Hepatic stellate cell (primary cell): ENCODE results near the gene GRIA4.
"Not testable (repeated sequence)": the region's sequence is repeated elsewhere in the genome, so short reads cannot be mapped to it uniquely, and the experiment has no call there.

Experiments used
- DNase-seq: peaks from one replicate; pipeline ENCODE4 v3.0.0; 2011; ENCODE audit warnings: low spot score

The GRIA4 gene

DNA sequence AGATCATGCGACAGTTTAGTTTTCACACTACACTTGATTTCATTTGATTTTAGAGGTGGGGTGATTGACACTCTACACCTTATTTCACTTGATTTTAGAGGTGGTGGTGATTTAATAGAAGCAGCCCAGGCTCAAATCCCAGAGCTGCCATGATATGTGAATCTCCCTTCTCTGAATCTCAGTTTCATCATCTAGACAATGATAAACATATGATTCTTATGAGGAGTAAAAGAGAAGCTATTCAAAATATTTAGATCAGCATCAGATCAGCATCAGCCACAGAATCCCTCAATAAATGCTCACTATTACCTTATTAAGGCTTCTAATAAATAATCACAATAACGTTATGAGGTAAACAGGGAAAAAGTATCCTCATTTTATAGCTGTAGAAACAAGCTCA lies 313.4 kb downstream of the GRIA4 start:
- DNase-seq, result no peak

DNA sequence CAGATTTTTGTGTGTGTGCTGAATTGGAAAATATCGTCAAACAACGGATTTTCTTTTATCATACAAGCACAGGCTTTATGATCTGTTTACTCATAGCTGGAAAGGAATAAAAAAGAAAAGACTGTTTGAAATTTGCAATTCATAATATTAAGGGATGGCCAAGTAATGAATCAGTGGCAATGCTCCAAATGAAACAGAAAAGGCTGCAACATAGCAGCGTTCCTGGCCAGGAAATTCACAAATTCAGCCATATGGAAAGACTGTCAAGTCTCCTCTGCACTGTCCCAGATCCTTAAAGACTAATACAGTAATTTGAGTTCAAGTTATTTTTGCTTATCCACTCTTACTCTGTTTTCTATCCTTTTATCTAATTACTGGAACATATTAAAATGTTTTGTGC lies 313.9 kb downstream of the GRIA4 start:
- DNase-seq, result no peak

DNA sequence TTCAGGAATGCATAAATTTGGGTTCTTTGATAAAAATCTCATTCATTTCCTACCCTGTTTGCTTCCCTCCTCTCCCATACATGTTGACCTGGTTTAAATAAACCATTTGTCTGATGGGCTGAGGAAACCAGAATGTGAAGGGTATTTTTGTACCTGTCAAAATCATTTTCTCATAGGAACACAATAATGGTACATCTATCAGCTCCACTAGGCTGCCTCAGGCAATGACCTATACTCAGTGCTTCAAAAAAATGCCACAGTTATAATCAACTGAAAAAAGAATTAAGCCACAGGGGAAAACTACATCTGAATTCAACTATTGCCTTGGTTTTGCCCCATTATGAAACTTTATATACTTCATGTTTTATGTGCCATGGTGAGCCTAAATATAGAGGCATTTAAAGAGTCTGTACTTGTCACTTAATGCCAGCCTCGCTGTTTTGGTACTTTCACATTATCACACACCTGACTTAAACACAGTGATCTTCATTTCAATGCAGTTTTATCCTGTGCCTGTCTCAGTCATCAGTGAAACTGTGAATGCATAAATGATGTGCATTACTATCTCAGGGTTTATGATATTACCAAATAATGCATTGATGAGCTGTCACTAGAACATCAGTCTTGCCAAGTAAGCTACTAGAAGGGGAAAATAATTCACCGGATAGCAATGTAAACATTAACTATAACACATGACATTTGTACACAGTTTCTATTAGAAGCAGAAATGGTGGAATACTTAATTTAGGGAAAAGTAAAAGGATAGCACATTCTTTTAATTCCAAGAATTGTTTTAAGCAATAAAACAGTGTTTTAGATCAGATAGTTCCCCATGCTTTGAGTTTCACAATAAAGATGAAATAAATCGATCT lies 319.4 kb downstream of the GRIA4 start:
- DNase-seq, result no peak

DNA sequence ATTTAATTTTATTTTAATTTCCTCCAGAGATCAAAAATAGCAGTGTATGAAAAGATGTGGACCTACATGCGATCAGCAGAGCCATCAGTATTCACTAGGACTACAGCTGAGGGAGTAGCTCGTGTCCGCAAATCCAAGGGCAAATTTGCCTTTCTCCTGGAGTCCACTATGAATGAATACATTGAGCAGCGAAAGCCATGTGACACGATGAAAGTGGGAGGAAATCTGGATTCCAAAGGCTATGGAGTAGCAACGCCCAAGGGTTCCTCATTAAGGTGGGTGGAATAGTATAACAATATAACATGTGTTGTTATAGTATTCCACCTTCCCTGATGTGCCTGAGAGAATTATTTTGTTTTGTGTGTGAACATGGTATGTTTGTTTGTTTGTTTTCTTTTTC lies 323.8 kb downstream of the GRIA4 start:
- no peak for DNase-seq

DNA sequence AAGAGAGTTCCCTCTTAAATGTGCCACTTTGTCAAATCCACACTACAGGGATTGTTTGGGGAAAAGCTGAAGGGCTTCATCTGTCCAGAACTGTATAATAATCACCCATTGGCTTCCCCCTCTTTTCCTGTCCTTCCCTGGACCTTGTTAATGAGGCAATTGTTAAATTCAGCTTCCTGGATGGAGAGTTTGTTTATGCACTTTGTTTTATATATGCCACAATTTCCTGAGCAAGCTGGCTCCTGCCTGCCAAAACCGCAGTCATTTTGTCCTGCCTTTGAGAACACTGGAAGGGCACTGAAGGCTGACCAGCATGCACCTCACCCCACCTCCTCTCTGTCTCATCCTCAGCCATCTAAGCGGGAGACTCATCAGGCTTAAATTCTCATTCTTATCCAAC lies 325.9 kb downstream of the GRIA4 start:
- no peak for DNase-seq

DNA sequence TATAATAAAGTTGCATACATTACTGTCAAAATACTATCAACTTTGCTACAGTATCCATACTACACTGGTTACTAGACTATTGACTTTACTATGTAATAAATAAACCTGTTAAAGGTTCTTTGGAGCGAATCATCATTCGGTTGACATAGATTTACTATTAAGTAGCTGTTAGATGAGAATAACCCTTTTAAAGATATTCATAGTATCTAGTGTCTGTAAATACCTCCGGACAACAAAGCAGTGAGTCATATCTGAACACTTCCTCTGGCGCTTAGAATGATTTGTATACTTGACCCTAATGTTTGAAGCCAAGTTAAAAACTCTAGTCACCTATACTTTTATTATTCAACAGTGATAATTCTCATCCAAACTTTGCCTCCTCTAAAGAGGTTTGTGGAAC lies 327.5 kb downstream of the GRIA4 start:
- DNase-seq, result no peak

DNA sequence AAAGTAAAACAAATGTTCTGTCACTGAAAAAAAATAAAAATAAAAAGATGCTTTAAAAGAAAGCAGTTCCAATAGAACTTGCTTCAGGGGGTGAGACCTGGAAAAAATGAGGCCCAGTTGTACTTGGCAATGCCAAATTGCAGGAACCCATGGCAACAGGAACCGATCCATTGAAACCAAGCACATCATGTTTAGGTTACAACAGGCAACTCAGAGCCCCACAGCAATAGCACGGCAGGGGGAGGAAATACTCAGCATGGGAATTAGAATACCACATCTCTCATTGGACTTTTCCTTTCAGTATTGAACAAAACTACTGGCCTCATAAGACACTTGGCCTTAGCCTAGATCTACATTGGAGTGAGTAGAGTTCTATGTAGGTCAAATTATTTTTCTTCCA lies 327.9 kb downstream of the GRIA4 start:
- DNase-seq, result no peak

DNA sequence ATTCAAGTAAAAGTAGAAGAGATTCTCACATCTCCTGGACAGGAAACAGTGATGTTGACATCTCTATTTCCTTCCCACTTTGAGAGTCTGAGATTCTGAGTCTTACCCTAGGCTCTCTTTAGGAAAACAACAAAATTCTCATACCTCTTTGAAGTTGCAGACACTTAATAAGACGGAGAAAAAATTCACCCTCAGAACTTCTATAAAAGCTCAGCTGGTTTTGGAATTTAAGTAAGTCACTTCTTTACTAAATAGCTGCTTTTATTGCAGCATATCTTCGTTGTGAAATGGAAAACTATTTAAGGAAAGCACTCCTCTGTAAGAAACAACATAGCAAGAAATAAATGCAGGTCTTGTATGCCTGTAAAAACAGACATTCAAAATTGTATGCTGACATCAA lies 333.0 kb downstream of the GRIA4 start:
- no peak for DNase-seq

DNA sequence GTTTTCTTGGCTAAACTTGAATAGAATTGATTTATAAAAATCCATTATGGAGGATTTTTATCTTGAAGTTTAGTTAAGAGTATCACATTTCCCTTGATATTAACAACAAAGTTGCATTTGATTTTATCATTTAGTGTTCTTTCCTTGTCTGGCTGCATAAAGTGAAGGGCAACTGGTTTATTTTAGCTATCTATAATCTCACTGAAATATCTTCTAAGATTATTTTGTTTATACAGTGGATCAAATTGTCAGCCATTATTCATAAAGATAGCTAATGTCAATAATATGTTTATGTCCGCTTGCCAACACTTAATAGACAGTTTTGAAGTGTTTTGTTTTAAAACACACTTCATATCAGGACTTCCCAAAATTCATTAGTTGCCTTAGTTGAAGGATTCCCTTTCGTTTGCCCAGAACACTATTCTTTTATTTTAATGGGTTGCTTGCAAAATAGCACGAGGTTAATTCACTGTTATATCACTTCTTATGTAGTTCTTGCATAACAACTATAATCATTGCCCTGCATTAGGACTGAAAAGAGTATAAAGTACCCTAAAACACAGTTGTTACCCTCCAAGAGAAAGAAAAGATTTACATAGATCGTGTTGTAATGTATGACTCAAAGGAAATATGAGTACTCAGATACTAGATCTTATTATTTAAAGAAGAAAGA lies 339.2 kb downstream of the GRIA4 start:
- no peak for DNase-seq

DNA sequence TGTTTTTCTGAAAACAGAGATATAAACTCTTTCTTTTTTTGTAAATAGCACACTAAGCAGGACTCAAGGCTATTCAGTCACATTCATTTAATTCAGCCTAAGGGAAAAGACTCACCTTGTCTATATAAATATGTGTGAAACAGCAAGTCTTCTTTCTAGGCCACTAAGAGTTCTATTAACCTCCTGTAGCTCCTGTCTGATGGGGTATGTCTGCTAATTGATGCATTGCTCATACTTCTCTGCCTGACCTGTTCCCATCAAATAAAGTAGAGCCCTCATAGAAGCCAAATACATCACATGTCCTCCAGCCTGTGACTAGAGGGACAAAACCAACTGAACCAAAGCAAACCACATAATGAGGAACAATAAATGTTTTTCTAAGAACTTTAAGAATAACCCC lies 344.0 kb downstream of the GRIA4 start:
- DNase-seq, result no peak

DNA sequence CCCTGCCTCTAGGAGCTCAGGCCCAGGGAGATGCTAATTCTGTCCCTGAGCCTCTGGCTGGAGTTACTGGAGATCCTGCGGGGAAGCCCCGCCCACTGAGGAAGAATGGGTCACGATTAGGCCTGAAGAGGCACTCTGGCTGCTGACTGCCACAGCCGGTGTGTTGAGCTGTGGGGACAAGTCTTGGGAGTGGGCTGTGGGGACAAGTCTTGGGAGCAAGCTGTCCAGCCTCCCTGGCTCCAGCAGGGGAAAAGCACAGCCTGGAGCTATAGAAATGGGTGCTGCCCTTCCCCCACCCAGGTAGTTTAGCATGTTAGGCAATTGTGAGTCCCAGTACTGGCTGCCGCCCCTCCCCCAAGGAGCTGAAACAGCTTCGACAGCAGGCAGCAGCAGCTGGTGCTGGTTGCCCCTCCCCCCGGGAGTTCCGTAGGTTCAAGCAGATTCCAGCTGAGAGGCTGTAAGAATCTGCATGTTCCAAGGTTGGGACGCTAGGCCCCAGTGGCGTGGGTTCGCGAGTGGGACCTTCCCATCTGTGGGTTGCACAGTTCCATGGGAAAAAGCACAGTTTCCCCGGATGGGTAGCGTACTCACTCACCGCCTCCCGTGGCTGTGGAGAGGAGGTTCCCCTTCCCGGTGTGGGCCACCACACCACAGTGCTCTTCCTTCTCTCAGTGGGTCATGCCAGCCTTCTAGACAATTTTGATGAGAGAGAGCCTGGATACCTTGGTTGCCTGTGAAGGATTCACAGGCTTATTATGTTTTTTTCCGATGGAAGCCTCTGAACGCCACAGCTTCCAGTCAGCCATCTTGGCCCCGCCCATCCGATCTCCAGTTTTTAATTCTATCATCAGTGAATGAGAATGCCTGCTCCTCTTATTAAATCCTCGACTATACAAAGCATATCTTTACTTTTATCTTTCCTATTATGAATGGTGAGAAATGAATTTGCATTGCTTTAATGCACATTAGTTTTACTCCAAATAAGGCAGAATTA lies 350.7 kb downstream of the GRIA4 start:
- no peak for DNase-seq

DNA sequence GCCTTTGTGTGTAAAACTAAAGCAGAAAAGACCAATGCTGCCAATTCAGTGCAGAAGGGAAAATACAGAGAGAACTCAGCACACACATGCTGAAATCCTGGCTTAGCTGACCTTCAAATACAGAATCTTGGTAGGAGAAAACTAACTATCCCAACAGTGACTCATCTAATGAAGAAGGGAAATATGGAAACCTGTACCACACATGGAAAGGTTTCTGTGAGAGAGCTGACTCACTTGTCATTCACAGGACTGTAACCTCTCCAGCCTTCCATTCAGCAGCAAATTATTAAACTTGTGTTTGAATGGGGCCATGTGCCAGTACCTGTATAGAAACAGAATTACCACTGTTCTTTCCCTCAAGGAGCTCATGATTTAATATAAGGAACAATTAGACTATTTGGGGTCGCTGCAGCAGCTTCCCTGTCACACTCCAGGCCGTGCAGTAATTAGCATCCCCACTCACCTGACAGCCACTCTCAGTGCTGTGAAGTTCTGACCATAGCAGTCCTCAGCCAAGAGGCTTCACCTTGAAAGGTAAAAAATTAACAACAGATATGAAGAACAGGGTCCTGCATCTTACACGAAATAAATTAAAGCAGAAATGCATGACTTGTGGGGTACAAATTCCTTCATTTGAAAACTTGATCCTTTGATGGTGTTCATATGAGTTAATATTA lies 358.3 kb downstream of the GRIA4 start:
- DNase-seq, result no peak

DNA sequence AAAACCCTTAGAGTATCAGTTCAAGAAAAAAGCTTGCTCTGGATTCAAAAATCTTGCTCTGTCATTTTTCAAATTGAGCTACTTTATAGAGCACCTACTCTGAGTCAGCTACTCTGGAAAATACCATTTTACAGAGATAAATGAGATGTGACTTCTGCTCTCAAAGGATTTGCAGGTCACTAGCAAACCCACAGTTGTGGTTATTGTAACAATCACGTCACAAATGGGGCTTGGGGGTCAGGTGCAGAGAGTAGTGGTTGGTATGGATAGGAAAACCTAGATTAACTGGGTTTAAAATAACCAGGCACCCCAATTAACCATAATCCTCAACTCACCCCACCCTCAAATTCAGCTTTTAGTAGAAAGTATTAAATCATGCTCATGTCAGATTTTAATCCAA lies 359.9 kb downstream of the GRIA4 start:
- no peak for DNase-seq

DNA sequence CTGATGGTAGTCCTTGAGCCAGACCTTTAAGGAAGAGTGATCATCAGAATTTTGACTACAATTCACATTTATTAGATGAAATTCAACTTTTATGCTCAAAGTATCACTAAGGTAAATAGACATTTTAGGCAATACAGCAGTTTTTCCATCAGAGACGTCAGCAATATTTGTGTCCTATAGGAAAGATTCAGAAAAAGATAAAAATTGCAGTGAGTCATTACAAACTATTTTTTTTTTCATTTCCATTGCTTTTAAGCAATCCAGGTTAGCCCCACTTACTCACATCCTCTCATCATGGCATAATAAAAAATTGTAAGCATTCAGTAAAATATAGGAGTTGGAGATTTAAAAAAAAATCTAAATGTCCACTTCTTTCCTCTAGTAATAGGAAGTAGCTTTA lies 365.3 kb downstream of the GRIA4 start:
- no peak for DNase-seq

DNA sequence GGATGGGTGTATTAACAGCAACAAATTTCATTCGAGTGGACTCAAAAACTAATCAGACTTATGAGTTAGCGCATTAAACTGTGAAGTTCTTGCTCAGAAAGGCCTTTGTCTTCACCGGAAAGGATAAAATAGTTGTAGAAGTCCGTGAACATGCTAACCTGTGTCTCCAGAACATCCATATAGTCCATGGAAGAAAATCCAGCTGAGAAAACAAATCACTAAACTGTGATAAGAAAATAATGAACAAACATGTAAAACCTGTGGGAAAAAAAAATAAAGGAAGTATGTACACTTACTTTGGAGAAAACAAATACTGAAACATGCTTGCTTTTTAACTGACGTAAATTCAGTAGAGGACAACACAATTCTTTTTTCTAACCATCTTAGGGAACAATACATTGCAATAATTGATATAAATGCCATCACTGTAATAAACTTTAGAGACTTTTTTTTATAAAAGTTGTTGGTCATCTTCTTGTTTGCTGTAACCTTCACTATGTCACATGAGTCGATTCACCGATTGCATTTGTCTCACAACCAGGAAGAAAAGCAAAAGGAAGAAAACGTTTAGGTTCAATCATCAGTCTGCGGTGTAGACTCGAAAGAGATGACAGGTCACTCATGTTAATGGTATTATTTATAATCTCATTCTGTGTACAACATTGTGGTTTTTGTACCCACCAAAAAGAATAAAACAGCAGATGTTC lies 370.3 kb downstream of the GRIA4 start:
- no peak for DNase-seq

DNA sequence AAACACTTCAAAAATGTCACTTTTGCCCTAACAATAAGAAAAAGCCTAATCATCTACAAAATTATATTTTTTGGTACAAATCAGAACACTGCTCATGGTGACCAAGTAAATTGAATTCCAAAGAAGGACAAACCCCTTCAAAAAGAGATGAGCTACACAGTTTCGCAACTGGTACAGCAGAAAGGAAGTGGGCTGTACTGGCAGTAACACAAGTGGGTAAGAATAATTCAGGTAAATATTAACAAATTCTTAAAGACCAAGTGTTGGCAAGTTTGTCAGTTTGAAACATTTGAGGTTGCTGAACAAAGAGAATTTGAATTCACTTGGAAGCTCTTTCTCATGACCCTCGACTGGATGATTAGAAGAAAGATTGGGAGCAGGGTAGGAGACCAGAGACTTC lies 376.7 kb downstream of the GRIA4 start:
- no peak for DNase-seq

DNA sequence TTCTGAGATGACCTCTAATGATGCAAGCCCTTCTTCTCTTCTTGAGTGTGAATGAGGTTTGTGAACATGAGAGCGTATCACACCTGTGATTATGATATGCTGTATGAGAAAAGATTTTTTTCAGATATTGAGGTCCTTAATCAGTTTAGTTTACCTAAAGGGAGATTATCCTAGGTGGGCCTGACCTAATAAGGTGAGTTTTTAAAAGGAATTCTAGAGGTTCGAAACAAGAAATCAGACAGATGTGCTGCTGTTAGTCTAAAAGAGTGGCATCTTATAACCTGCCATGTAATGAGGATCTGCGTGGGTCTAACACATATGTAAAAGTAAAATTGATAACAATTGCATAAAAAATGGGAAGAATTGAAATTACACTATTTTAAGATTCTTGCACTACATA lies 378.3 kb downstream of the GRIA4 start:
- DNase-seq, result no peak

DNA sequence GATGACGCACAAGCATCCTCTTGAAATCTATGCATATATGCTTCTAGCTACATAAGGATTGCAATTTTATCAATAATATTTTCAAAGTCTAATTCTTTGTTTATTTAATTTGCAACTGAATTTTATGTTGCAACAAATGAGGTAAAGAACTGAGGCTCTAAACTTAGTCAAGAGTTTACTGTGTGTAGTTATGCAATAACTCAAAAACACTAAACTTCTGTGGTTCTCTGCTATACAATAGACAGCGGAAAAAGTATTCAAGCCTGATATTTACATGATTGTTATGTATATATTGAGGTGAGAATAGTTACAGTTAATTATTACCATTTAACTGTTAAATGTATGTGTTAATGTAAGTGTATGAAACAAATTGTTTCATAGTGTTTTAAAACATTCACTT lies 379.3 kb downstream of the GRIA4 start:
- no peak for DNase-seq

DNA sequence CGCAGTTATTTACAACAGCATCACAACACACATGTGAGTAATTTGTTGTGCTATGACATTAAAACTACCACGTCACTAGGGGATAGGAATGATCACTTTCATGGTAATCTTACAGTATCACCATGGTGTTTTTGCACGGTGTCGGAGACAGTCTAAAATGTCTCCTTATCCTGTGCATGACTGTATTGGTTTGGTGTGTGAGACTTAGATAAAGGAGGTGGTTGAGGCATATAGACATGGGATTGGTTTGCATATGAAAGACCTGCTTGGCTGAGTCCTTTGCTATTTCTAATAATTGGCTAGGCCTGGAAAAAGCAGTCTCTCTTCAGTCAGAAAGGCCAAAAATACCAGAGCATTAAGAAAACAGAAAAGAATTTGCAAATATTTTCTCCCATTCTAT lies 382.0 kb downstream of the GRIA4 start:
- DNase-seq, result no peak

DNA sequence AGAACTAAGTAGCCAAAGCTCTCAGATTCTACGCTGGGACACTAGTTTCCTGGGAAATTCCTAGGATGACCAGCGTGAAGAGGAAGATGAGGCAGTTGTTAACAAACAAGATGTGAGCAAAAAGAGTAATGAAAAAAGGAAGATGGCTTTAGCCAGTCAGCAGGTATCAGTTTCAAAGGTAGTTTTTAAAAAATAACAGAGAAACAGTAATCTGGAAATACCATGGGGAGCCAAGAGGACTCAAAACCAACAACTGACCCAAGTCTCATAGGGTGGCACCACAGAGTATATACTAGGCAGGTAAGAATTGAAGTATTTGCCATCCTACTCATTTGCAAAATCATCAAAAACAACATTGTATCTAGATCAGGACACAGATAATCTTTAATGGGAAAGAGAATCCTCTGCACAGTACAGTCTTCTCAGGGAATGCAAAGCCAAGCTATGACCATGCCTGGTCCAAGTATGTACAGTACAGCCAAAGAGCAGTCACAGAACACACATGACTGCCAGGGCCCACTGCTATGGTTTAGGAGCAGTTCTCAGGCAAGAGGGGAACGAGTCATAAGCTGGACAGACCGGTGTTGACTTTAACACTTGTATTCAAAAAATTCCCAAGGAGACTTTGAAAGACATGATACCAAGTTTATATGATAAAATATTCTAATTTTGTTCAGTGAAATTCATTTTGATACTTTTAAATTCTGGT lies 391.6 kb downstream of the GRIA4 start:
- no peak for DNase-seq

DNA sequence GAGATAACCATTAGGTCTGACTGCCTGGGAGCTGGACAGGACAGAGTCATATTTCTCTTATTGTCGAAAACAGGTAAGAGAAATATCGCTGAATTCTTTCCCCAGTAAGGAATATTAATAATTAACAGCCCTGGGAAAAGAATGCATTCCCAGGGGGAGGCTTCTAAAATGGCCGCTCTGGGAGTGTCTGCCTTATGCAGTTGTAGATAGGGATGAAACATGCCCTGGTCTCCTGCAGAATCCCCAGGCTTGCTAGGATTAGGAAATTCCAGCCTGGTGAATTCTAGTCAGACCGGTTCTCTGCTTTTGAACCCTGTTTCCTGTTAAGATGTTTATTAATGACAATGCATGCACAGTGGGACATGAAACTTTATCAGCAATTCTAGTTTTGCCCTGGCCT lies 393.2 kb downstream of the GRIA4 start:
- DNase-seq, result not testable (repeated sequence)
